ENCODE data around the gene CENPU.

CENPU gene

DNA sequence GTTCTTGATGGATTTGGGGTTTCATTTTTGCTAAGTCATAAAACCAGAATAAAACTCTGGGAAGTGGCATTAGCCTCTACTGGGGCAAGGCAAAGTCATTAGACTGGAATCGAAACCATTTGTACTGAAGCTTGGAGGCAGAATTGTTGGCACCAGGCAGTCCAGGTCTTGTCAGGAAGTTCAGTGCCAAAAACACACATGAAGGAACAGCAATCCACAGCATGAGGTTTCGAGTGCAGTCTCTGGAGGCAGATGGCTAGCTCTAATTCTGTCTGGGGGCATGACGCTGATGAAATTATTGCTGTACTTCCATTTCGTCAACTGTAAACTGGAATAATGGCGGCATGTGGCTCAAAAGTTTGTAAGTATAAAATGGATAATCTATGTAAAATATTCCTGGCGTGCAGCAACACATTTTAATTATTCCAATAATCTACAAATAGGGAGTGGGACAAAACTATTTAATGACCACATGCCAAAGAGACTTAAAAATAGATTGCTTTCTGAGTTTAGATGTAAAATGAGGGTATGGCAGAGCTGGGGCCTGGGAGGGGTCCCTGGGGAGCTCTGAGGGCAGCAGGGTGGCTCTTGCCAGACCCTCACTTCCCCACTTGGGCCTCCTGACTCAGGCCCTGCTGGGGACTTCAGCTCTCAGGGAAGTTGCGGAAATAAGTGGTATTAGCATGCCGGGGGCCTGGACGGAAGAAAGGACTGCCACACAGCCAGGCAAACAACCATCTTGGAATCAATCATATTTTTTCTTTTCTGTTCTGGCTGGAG is 18.8 kb upstream of the CENPU start:
- Histone ChIP-seq H3K27me3 (ENCODE audit: insufficient read depth, poor library complexity, severe bottlenecking) (no peaks in the 10 kb centered on the region), H3K27ac (replicated peaks) (no peak overlapping the region), H3K4me3 (replicated peaks; ENCODE audit: insufficient read depth, low read length) (no peak overlapping the region)
- DNase-seq (ENCODE audit: low read depth in 1 of 2, low spot score in 1 of 2): no peak
- TF ChIP-seq SPI1 (IDR thresholded peaks at IDR 0.05; ENCODE audit: borderline replicate concordance, low read depth): no peak

DNA sequence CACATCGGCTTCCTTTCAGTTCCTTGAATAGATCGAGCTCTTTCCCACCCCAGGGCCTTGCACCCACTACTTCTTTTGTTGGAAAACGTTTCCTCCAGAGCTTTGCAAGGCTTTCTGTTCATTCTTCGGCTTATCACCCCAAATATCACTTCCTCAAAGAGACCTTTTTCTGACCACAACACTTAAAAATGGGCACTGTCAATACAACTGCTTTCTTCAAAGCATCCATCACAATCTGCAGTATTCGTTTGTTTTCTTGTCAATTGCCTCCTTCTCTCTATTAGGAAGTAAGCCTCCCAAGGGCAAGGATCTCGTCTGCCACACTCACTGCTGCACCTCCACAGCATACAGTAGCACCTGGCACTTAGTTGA is 17.7 kb upstream of the CENPU start:
- Histone ChIP-seq H3K27me3 (ENCODE audit: insufficient read depth, poor library complexity, severe bottlenecking) (no peaks in the 10 kb centered on the region), H3K4me3 (replicated peaks; ENCODE audit: insufficient read depth, low read length) (no peak overlapping the region), H3K27ac (replicated peaks) (no peak overlapping the region)
- TF ChIP-seq, protein P1, sequence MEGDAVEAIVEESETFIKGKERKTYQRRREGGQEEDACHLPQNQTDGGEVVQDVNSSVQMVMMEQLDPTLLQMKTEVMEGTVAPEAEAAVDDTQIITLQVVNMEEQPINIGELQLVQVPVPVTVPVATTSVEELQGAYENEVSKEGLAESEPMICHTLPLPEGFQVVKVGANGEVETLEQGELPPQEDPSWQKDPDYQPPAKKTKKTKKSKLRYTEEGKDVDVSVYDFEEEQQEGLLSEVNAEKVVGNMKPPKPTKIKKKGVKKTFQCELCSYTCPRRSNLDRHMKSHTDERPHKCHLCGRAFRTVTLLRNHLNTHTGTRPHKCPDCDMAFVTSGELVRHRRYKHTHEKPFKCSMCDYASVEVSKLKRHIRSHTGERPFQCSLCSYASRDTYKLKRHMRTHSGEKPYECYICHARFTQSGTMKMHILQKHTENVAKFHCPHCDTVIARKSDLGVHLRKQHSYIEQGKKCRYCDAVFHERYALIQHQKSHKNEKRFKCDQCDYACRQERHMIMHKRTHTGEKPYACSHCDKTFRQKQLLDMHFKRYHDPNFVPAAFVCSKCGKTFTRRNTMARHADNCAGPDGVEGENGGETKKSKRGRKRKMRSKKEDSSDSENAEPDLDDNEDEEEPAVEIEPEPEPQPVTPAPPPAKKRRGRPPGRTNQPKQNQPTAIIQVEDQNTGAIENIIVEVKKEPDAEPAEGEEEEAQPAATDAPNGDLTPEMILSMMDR (IDR thresholded peaks at IDR 0.05; ENCODE audit: insufficient read depth, low read length): no peak
- peak; percentile 67; the same call in 1 of the 2 replicates for TF ChIP-seq SPI1 (IDR thresholded peaks at IDR 0.05; ENCODE audit: borderline replicate concordance, low read depth)
- peak in 1 of 2 experiments; percentile 49 for DNase-seq (ENCODE audit: low read depth in 1 of 2, low spot score in 1 of 2)

DNA sequence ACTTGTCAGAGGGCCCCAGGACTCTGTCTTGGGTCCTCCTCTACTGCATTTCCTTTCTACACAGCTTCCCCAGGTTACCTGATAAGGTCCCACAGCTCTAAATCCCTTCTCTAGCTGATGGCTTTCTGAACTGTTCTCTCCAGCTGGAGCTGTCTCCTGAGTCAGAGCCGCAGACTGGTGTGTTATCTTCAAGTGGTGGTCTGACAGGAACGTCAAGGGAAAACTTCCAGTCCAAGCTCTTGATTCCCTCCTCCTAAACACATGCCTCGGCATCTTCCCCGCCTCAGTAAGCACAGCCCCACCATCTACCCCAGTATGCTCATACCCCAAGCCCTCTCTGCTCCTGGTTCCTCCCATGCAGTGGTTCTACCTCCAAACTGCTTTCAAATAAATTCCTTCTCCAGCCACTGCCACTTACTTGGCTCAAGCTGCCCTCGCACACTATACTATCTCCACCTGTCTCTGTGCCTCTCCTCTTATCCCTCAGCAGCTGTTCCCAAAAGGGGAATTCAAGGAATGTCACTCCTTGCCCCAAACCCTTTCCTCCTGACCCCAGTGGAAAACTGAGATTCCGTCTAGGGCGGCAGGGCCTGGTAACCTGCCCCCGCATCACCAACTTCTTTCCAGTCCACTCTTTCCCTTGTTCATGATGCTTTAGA is 17.2 kb upstream of the CENPU start:
- Histone ChIP-seq H3K27ac (replicated peaks) (no peak overlapping the region), H3K27me3 (ENCODE audit: insufficient read depth, poor library complexity, severe bottlenecking) (no peaks in the 10 kb centered on the region), H3K4me3 (replicated peaks; ENCODE audit: insufficient read depth, low read length) (no peak overlapping the region)
- no peak for TF ChIP-seq POLR2AphosphoS5 (IDR thresholded peaks at IDR 0.05; ENCODE audit: low read depth)
- DNase-seq (ENCODE audit: low read depth in 1 of 2, low spot score in 1 of 2): no peak

DNA sequence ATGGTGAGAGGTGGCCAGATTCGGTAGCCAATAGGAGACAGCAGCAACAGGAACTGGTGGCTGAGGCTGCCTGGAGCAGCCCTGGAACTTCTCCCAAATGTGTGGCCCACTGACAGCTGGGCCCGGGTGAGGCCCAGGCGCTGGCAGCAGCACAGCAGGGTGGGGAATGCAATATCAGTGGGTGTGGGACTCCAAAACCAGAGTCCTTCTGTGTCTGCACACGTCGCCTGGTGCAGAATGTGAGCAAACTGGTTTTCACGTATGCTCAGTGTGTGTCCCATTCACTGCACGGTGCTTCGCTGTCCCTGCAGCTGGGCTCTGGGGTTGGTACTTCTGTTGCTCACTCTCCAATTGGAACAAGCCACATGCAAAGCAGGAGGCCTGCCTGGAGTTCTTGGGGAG is 14.4 kb upstream of the CENPU start:
- DNase-seq (ENCODE audit: low read depth in 1 of 2, low spot score in 1 of 2): no peak
- H3K27ac ChIP-seq (replicated peaks): peak overlapping the region; percentile 85; the same call in 1 of the 2 replicates
- no peaks in the 10 kb centered on the region for H3K27me3 ChIP-seq (ENCODE audit: insufficient read depth, poor library complexity, severe bottlenecking)
- no peak overlapping the region for H3K4me3 ChIP-seq (replicated peaks; ENCODE audit: insufficient read depth, low read length)
- TF ChIP-seq, protein P2, sequence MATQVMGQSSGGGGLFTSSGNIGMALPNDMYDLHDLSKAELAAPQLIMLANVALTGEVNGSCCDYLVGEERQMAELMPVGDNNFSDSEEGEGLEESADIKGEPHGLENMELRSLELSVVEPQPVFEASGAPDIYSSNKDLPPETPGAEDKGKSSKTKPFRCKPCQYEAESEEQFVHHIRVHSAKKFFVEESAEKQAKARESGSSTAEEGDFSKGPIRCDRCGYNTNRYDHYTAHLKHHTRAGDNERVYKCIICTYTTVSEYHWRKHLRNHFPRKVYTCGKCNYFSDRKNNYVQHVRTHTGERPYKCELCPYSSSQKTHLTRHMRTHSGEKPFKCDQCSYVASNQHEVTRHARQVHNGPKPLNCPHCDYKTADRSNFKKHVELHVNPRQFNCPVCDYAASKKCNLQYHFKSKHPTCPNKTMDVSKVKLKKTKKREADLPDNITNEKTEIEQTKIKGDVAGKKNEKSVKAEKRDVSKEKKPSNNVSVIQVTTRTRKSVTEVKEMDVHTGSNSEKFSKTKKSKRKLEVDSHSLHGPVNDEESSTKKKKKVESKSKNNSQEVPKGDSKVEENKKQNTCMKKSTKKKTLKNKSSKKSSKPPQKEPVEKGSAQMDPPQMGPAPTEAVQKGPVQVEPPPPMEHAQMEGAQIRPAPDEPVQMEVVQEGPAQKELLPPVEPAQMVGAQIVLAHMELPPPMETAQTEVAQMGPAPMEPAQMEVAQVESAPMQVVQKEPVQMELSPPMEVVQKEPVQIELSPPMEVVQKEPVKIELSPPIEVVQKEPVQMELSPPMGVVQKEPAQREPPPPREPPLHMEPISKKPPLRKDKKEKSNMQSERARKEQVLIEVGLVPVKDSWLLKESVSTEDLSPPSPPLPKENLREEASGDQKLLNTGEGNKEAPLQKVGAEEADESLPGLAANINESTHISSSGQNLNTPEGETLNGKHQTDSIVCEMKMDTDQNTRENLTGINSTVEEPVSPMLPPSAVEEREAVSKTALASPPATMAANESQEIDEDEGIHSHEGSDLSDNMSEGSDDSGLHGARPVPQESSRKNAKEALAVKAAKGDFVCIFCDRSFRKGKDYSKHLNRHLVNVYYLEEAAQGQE (IDR thresholded peaks at IDR 0.05; ENCODE audit: insufficient replicate concordance, low read depth): no peak
- TF ChIP-seq POLR2AphosphoS5 (IDR thresholded peaks at IDR 0.05; ENCODE audit: low read depth) (no peak), GABPA (IDR thresholded peaks at IDR 0.05; ENCODE audit: low read depth) (no peak), SPI1 (IDR thresholded peaks at IDR 0.05; ENCODE audit: borderline replicate concordance, low read depth) (no peak)
- TF ChIP-seq, protein P1 (IDR thresholded peaks at IDR 0.05; ENCODE audit: insufficient read depth, low read length): no peak

DNA sequence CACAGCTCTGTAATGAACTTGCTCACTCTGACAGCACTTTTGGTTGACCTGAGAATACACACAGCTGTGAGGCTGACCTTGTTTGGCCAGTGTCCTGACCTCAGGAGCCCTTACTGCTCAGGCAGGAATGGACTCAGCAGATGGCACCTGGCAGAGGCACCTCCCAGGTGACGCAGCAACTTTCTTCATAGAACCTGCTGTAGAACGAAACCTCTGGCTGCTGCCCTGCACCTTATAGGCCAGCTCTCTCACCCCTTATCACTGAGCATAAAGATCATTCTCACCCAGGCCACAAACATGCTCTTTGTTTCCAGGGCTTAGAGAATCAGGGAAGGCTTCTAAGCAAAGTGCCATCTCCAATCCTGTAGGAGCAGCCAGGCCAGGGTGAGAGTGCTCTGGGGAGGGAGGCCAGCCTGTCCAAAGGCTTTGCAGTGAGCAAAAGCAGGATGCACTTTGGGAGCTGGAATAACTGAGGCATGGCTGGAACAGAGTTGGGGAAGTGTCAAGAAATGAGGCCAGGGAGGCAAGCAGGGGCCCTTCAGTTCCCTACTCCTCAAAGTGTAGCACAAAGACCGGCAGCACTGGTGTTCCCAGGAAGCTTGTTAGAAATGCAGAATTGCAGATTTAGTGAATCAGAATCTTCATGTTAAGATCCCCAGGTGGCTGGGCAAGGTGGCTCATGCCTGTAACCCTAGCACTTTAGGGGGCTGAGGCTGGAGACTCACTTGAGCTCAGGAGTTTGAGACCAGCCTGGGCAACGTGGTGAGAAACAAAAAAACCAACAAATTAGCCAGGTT is 13.3 kb upstream of the CENPU start:
- DNase-seq (ENCODE audit: low read depth in 1 of 2, low spot score in 1 of 2): peak in 1 of 2 experiments; percentile 23

More for the DNA sequence above, 13.3 kb upstream of the CENPU start:
- Histone ChIP-seq H3K4me3 (replicated peaks; ENCODE audit: insufficient read depth, low read length) (no peak overlapping the region), H3K27me3 (ENCODE audit: insufficient read depth, poor library complexity, severe bottlenecking) (no peaks in the 10 kb centered on the region), H3K27ac (replicated peaks) (peak overlapping the region; percentile 85)
- TF ChIP-seq, protein P1 (IDR thresholded peaks at IDR 0.05; ENCODE audit: insufficient read depth, low read length): no peak
- TF ChIP-seq GABPA (IDR thresholded peaks at IDR 0.05; ENCODE audit: low read depth) (no peak), POLR2AphosphoS5 (IDR thresholded peaks at IDR 0.05; ENCODE audit: low read depth) (no peak), SPI1 (IDR thresholded peaks at IDR 0.05; ENCODE audit: borderline replicate concordance, low read depth) (no peak)
- TF ChIP-seq, protein P2 (IDR thresholded peaks at IDR 0.05; ENCODE audit: insufficient replicate concordance, low read depth): no peak
